Hepatocyte (in vitro differentiated cells): Measurements from ENCODE around the gene THSD4.

Experiments used
- EZH2 ChIP-seq: fragments of 200-600 bp; sonication (generic); IDR thresholded peaks from 2 replicates; pipeline ENCODE4 v1.6.1; 2016; ENCODE audit warnings: antibody characterized with exemption, mild to moderate bottlenecking, borderline replicate concordance
- EZH2phosphoT487 ChIP-seq: fragments of 200-600 bp; sonication (generic); IDR thresholded peaks from one replicate; pipeline ENCODE4 v1.6.1; 2018; ENCODE audit warnings: antibody characterized with exemption, mild to moderate bottlenecking, low read depth, moderate library complexity; ENCODE audit not compliant: unreplicated experiment, severe bottlenecking
- TF ChIP-seq, protein P1 (sequence below): fragments of 200-600 bp; sonication (generic); IDR thresholded peaks from 2 replicates; pipeline ENCODE4 v1.5.1; 2016; ENCODE audit warnings: antibody characterized with exemption, mild to moderate bottlenecking; ENCODE audit not compliant: poor library complexity

DNA sequence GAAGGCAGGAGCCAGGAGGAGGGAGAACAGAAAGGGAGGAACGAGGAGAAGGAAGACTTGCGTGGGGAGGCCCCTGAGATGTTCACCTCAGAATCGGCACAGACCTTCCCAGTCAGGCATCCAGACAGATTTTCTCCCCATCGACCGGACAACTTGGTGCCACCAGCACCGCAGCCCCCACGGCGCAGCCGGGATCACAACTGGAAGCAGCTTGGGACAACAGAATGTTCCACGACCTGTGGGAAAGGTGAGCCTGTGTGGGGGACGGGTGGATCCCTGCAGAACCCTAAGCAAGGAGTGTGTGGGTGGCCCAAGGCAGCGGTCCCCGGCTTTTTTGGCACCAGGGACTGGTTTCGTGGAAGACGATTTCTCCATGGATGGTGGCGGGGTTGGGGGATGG, 622.5 kb downstream of the THSD4 start:
- TF ChIP-seq, protein P1, sequence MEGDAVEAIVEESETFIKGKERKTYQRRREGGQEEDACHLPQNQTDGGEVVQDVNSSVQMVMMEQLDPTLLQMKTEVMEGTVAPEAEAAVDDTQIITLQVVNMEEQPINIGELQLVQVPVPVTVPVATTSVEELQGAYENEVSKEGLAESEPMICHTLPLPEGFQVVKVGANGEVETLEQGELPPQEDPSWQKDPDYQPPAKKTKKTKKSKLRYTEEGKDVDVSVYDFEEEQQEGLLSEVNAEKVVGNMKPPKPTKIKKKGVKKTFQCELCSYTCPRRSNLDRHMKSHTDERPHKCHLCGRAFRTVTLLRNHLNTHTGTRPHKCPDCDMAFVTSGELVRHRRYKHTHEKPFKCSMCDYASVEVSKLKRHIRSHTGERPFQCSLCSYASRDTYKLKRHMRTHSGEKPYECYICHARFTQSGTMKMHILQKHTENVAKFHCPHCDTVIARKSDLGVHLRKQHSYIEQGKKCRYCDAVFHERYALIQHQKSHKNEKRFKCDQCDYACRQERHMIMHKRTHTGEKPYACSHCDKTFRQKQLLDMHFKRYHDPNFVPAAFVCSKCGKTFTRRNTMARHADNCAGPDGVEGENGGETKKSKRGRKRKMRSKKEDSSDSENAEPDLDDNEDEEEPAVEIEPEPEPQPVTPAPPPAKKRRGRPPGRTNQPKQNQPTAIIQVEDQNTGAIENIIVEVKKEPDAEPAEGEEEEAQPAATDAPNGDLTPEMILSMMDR: no peak
- no peak for TF ChIP-seq EZH2
- no peak for TF ChIP-seq EZH2phosphoT487
